Osteocyte (in vitro differentiated cells): Measurements from ENCODE around the gene WNT3A. TPM values are rescaled to one million over a fixed set of nuclear protein-coding genes. Genes with fewer than 3 reads are reported as not detected.

ENCODE experiments used
- DNase-seq: peaks from one replicate; pipeline ENCODE4 v3.0.0; 2021; ENCODE audit warnings: mixed read lengths; ENCODE audit not compliant: unreplicated experiment; ENCODE audit errors: extremely low spot score
- H3K27ac Mint-ChIP-seq: one replicate; pipeline ENCODE4 v1.8.0; 2021; ENCODE audit warnings: mild to moderate bottlenecking, mixed read lengths; ENCODE audit not compliant: unreplicated experiment
- H3K27me3 Mint-ChIP-seq: one replicate; pipeline ENCODE4 v1.8.0; 2021; ENCODE audit warnings: mixed read lengths; ENCODE audit not compliant: unreplicated experiment
- H3K36me3 Mint-ChIP-seq: one replicate; pipeline ENCODE4 v1.8.0; 2021; ENCODE audit warnings: mixed read lengths; ENCODE audit not compliant: unreplicated experiment
- H3K4me1 Mint-ChIP-seq: one replicate; pipeline ENCODE4 v1.8.0; 2021; ENCODE audit warnings: mixed read lengths; ENCODE audit not compliant: unreplicated experiment
- H3K4me3 Mint-ChIP-seq: one replicate; pipeline ENCODE4 v1.8.0; 2021; ENCODE audit warnings: mild to moderate bottlenecking, moderate library complexity, mixed read lengths; ENCODE audit not compliant: unreplicated experiment
- H3K9me3 Mint-ChIP-seq: one replicate; pipeline ENCODE4 v1.8.0; 2021; ENCODE audit warnings: mixed read lengths; ENCODE audit not compliant: unreplicated experiment
- total RNA-seq: library from RNA; stranded (reverse); gene quantifications from 2 replicates; pipeline ENCODE4 v1.2.1, GENCODE V29; 2021
- TF ChIP-seq, protein P1 (sequence below): fragments of 200-600 bp; sonication (generic); IDR thresholded peaks from 2 replicates; pipeline ENCODE4 v1.5.0; 2021; ENCODE audit warnings: antibody characterized with exemption, mild to moderate bottlenecking, moderate library complexity

The WNT3A gene
- total RNA-seq, 1 donor from 2014 or later = not detected

DNA sequence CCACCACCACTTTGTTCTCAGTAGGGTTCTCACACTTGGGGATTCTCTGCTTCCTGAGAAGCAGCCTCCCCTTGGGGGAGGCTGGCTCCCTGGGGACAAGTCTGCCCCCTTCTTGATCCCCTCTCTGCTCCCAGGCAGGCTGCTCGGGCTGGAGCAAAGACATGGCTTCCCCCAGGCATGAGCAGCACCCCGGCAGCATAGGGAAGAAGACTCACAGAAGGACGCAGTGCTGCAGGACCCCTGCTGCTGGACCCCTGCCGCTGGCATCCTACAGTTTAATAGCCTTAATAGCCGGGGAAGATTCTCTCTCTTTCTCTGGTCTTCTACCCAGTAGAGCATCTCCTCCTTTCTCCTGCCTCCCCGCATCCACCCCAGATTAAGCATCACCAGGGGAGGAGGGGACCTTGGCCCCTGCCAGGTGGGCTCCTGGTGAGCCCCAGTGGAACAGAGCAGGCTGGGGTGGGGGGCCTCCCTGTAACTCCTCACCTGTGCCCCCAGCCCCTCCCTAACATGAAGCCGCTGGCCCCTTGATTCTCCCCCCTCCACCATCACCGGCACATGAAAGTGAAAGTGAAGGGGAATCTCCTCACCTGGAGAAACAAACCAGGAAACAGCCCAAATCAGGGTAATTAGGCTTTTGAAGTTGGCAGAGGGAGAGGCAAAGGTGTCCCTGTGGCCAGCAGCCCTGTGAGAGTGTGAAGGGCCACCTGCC, 2.5 kb downstream of the WNT3A start:
- H3K36me3 Mint-ChIP-seq = no peaks in the 10 kb centered on the region
- H3K9me3 Mint-ChIP-seq = no peaks in the 10 kb centered on the region
- TF ChIP-seq, protein P1, sequence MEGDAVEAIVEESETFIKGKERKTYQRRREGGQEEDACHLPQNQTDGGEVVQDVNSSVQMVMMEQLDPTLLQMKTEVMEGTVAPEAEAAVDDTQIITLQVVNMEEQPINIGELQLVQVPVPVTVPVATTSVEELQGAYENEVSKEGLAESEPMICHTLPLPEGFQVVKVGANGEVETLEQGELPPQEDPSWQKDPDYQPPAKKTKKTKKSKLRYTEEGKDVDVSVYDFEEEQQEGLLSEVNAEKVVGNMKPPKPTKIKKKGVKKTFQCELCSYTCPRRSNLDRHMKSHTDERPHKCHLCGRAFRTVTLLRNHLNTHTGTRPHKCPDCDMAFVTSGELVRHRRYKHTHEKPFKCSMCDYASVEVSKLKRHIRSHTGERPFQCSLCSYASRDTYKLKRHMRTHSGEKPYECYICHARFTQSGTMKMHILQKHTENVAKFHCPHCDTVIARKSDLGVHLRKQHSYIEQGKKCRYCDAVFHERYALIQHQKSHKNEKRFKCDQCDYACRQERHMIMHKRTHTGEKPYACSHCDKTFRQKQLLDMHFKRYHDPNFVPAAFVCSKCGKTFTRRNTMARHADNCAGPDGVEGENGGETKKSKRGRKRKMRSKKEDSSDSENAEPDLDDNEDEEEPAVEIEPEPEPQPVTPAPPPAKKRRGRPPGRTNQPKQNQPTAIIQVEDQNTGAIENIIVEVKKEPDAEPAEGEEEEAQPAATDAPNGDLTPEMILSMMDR = no peak
- DNase-seq = peak; percentile 77
- H3K27me3 Mint-ChIP-seq = peaks cover 61% of the 10 kb centered on the region
- H3K4me1 Mint-ChIP-seq = peaks cover 10% of the 10 kb centered on the region
- no peak overlapping the region for H3K4me3 Mint-ChIP-seq
- no peak overlapping the region for H3K27ac Mint-ChIP-seq

DNA sequence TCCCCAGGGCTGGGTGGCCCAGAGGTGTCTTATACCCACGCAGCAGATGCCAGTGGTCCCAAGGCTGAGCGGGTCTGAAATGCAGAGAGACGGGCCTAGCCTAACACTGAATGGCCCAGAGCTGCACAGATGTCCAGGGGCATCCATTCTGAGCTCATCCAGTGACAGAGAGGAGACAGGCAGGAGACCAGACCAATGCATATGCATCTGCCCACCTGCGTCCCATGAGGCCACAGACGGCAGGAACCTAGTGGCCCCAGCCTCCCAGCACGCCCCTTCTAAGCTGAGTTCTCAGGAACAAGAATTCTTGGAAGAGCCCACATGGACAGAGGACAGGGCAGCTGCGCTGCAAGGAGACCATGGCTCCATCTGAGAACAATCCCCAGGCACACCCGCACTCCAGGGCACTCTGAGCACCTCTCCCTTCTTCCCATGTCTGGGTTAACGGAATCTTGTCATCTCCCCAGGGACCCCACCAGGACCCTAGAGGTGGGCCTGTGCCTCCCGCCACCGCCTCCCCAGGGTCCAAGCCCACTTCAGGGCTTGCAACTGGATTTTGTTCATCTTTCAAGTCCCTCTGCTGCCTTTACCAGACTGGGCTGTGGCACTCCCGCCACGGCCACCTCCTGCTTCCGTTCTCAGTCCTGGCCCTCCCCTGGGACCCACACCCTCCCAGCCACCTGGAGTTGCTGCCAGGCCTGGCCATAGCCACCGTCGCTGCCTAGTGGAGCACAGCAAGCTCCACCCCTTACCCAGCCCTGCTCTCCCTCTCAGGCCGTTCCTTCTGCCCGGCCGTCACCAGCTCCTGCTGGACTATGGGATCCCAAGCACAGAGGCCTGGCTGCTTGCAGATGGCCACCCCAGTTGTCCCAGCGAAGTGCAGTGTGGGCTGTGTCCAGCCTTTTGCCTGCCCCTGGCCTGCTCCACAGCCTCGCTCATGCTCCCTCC, 3.3 kb downstream of the WNT3A start:
- Mint-ChIP-seq H3K9me3 (no peaks in the 10 kb centered on the region), H3K4me3 (no peak overlapping the region), H3K36me3 (no peaks in the 10 kb centered on the region), H3K4me1 (peaks cover 14% of the 10 kb centered on the region), H3K27me3 (peaks cover 54% of the 10 kb centered on the region), H3K27ac (no peak overlapping the region)
- peak; percentile 76 for DNase-seq
- TF ChIP-seq, protein P1 = no peak

DNA sequence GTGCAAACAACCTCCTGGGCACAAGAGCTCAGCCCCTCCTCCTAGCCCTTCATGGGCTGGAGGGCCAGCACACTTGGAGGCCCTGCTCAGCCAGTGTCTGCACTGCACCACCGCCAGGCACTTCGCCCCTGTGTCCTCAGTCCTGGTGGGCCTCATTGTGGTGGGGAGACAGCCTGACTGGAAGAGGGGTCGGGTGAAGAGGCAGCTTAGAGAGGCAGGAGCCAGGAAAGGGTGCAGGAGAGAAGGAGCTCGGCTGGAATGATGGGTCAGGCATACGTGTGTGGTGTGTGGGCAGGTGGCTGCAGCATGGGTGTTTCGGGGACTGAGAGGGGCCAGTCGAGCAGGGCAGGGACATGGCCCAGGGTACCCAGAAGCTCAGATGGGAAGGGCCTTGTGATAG, 4.1 kb downstream of the WNT3A start:
- no peaks in the 10 kb centered on the region for H3K9me3 Mint-ChIP-seq
- H3K4me1 Mint-ChIP-seq = peaks cover 13% of the 10 kb centered on the region
- TF ChIP-seq, protein P1 = no peak
- H3K27me3 Mint-ChIP-seq = peaks cover 46% of the 10 kb centered on the region
- DNase-seq = peak; percentile 67
- no peaks in the 10 kb centered on the region for H3K36me3 Mint-ChIP-seq
- no peak overlapping the region for H3K4me3 Mint-ChIP-seq
- no peak overlapping the region for H3K27ac Mint-ChIP-seq

DNA sequence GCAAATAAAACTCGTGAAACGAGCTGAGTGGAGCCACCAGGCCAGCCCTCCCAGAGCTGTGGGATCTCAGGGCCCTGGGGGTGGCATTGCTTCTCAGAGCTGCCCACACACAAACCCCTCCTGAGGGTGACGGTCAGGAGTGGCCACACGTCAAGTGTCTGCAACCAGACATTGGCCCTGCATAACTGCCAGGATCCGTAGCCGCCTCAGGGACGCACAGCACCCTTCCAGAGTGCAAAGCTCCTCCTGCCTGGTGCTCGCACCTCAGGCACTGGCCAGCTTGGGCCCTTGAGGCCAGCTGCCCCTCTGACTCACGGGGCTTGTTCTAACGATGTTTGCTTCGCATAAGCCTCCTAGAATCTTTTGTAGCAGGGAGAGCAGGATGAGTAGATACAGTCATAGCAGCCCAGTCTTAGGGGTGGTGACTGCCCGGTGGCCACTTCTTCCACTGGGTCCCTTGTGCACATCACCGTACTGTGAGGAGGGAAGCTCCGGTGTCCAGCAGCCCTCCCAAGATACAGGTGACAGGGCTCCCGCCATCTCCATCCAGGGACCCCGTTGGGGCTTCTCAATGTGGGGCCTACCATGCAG, 5.0 kb downstream of the WNT3A start:
- Mint-ChIP-seq H3K4me3 (no peak overlapping the region), H3K27me3 (peaks cover 42% of the 10 kb centered on the region), H3K9me3 (no peaks in the 10 kb centered on the region), H3K4me1 (peaks cover 9% of the 10 kb centered on the region), H3K36me3 (no peaks in the 10 kb centered on the region), H3K27ac (no peak overlapping the region)
- DNase-seq = peak; percentile 72
- TF ChIP-seq, protein P1 = no peak
